GM21528 (cell line): ENCODE results near the gene PTPRJ.

Experiments
- ATAC-seq: cut with Tn5 transposase; IDR thresholded peaks from one replicate; pipeline ENCODE4 v1.9.1; 2021; ENCODE audit warnings: mild to moderate bottlenecking, moderate library complexity; ENCODE audit not compliant: unreplicated experiment, low FRiP score

PTPRJ gene

DNA sequence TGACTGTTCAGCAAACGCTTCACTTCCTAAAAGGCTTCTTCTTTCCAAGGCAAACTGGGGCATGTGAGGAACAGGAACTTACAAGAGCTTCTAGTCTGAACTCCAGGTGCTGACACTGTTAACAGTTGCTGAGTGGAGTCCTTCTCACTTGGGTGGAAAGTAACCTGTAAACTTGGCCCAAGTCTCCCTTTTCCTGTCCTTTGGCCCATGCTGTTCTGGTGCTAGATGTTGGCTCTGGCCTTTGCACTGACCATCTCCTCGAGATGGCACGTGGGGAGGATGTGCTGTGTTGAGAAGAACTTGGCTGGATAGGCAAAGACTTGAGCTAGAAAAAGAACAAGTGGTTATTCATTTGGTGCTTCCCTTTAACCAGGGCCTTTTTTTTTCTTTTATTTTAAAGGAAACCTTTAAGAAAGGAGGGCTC is 53.6 kb downstream of the PTPRJ start:
- no peak for ATAC-seq

DNA sequence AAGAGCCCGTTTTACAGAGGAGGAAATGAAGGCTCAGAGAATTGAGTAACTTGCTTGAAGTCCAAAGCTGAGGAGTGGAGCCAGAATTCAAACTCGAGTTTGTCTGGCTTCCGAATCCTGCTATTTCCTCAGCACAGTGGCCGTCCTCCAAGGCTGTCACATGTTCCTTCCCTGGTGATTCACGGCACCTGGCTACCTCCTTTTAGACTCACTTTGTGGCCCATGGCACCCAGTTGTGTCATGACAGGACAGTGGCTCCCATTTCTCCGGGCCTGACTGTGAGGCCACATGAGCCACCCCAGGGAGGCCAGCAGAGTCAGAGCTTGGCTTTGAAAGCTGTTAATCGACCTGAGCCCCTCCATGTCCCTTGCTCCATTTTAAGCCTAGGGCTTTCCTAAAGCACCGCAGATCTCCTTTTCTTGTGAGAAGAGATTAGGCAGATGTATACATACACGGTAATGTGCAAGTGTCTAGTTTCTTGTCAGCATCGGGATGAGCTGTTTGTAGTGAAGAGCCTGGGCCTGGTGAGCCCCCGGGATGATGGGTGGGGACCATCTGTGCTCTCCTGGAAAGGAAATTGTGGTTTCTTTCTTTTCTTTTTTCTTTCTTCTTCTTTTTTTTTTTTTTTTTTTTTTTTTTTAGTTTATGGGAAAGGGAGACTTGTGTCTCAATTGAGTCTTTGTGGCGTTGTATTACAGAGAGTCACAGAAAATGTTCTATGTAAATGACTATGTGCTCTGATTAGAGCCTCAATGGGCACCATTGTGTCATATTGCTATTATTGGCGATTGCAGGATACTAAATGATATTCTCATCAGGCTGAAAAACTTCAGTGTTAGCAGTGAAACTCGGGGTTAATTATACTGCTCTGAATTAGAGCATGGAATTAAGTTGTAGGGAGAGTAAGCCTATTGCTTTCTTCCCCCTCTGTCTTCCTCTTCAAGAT is 54.8 kb downstream of the PTPRJ start:
- ATAC-seq, result no peak

DNA sequence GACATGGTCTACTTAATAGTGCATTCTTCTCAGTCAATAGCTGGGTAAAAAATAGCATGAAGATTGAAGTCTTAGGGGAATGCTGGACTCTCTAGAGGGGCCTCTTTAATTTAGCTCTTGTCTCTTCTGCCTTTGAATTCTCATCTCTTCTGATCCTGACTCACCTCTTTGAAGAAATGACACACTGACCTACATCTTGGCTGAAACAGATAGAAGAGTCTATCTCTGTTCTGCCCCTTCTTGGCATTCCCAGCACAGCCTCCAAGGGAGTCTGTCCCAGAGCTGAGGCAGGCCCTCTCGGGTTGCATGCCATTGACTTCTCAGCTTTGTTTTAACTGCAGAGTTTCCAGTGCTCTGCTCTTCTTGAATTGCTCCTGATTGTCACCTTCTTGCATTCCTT is 55.7 kb downstream of the PTPRJ start:
- ATAC-seq, result no peak

DNA sequence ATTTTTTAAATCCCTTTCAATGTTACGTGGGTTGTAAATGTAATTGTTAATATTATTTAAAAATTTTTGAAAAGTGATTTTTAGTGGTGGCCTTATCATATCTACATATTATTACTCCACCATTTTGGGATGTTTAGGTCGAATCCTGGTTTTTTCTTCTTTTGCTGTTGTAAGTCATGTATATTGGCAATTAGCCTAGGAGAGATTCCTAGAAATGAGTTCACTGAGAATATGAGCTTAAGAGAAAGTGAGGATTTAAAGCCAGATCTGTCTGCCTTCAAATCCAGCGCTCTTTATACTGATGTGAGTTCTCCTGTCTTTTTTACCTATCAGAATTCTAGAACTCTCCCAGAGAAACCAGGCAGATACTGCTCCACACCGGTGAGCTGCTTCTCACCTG is 56.1 kb downstream of the PTPRJ start:
- no peak for ATAC-seq

DNA sequence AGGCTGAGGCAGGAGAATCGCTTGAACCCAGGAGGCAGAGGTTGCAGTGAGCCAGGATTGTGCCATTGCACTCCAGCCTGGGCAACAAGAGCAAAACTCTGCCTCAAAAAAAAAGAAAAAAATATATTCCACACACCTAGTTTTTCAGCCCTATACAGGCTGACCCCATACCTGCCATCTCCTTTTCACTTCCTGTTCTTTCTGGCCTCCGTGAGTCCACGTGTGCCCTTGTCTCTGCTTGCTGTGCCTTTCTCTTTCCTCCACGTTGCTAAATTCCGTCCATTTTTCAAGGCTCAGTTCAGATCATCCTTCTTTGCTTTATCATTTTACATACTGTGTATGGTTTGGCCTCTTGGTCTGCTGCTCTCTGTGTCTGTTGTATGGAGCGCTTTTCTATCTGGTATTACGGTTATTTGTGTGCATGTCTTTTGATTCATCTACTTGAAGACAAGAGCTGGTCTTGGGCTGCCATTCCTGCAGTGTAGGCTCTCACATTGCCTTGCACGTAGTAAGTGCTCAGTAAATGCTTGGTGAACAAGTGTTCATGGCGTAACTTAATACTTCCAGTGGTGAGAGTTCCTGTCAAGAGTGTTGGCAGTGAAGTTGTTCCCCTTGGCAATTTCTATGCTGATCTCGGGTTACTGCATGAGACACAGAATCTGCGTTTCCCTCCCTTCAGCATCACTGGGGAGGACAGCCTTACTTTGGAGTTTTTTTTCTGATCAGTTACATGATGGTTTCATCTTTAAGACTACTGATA is 57.5 kb downstream of the PTPRJ start:
- no peak for ATAC-seq

DNA sequence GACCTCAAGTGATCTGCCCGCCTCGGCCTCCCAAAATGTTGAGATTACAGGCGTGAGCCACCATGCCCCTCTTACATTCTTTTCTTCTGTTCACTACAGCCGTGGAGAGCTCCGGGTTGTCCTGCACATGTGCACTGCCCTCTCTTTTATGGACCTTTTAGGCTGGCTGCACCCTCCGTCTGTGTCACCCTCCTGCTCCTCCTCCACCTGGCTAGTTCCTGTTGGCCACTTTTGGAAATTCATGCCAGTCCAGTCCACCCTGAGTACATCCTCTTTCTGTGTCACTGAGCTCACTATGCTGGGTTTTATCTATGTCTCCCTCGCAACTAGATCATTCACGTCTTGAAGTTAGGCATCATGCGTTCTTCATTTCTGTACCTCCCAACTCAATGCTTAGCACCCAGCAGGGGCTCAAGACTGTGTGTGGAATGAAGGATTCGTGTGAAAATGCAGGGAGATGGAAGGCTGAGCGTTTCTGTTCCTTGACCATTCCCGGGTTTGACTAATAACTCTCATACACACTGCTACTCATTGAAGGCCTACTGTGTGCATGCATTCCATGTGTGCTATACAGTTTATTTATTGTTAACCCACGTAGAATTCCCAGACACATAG is 60.6 kb downstream of the PTPRJ start:
- no peak for ATAC-seq

DNA sequence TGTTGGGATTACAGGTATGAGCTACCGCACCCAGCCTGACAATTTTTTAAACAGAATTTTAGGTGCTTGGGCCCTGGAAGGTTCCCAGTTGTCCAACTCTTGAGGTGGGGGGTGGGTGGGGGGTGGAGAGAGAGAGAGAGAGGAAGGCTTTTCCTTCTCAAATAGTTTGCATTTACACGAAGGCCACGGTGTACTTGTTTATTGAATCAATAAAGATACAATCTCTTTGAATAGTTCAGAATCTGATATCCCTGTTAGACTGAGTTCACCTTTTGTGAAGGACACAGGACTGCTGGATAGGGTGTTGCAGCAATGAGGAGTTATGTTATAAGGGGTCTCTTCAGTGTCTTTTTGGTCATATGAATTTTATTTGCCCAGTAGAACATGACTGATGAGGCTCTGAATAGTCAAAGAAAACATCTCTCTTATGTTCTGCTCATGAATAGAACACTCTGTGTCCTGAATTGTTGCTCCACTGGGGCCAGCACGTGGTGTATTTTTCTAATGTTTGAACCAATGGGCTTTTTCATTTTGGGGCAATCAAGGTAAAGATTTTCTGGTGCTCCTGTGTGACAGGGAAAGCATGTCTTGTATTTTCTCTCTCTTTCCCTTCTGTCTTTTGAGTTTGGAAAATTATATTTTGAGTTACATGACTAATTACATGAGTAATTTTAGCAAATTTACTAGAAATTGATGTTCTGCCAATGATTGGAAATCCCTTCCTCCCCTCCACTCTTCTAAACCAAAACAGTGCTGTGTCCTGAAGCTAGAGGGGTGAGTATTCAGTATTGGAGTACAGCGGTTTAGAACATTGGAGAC is 61.7 kb downstream of the PTPRJ start:
- no peak for ATAC-seq

DNA sequence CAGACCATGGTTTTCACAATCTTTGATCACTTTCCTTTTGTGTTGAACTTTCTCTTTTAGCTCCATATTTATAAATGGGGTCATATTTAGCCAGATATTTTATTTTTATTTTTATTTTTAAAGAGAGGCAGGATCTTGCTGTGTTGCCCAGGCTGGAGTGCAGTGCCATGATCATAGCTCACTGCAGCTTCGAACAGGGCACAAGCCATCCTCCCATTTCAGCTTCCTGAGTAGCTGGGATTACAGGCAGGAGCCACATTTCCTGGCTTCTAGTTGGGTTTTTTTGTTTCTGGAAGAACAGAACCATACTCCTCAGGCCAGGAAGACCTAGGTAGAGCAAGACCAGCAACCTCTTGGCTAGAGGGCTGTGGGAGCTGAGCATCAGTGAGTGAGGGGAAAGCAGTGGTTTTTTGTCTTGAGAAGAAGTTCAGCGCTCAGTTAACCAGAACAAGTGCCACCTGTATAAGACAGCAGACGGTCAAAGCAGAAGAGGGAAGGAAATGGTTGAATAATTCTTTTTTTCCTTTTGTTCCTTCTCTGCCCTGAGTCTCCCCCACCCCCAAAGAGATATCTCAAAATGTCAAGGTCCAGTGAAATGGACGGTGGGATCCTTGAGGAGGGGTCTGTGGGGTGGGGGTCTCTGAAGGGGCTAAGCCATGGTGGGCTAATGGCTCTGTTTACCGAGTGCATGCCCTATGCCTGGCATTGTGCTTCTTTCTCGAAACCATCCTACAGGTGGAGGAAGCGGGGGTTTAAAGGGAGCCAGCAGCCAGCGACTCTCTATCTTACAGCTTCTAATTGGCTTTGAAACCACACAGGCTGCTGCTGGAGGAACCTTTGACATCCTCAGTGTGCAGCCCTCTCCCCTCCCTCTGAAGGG is 63.0 kb downstream of the PTPRJ start:
- no peak for ATAC-seq

DNA sequence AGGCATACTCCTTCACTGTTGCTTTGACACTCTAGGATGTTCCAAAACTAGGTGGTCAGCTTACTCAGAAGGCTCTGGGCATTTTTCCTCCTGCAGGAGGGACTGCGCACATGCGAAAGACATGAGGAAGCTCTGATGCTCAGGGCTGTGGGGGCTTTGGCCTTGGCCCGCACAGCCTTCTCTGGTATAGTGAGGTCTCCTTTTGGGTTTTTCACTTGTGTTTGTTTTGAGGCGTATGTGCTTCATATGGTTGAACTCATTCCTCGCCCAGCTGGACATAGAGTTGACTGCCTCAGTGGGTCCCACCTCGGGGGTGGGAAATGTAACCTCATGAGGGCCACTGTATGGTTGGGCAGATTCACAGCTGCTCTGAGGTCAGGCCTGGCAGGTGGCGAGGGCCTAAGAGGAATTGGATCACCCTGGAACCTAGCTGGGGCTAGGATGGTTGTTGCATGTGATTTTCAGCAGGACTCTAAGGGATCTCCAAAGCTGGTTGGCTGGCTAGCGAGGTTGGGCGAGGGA is 63.7 kb downstream of the PTPRJ start:
- no peak for ATAC-seq

DNA sequence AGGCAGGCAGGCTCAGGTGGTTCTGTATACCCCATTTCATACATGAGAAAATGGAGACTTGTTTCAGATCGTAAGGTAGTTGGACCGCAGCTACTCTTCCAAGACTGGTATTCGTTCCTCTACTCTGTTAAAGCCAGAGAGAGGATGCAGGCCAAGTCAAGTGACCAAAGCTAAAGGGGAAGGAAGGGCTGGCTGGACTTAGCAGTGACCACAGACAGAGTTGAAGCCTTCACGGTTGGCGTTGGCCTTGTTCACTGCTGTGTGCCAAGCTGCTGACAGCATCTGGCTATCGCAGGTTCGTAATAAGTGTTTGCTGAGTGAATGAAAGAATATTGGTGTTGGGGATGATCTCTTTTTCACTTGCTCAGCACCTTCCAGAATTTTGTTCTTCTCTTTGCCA is 64.2 kb downstream of the PTPRJ start:
- no peak for ATAC-seq

DNA sequence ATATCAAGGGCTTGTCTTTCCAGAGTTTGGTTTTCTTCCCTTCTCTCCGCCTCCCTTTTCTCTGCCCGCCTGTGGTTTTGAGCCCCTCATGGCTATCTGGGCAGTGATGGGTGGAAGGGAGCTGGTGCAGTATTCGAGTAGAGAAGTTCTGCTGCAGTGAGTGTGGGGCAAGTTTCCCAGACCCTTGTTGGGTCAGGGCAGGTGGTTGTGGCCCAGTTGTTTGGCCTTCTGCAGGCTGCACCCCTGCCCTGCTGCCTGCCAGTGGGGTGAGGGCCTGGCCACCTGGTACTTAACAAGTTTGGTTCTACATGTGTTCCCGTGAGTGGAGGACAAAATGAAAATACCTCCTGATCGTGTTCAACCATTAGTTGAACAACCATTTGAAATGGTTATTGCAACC is 65.2 kb downstream of the PTPRJ start:
- ATAC-seq, result no peak

DNA sequence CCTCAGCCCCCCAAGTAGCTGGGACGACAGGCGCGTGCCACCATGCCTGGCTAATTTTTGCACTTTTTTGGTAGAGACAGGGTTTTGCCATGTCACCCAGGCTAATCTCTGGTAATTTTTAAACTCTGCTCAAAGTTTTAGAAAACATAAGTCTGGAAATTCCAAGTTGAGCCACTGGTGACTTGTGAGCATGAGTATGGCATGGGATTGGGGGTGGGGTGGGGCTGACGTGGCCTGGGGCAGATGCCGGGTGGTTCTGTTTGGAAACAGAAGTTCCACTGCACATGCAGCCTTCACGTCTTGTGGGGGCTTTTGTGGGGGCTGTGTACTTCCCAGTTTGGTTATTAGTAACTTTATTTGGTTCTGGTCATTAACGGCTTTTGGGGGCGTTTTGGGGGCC is 67.3 kb downstream of the PTPRJ start:
- ATAC-seq, result no peak

DNA sequence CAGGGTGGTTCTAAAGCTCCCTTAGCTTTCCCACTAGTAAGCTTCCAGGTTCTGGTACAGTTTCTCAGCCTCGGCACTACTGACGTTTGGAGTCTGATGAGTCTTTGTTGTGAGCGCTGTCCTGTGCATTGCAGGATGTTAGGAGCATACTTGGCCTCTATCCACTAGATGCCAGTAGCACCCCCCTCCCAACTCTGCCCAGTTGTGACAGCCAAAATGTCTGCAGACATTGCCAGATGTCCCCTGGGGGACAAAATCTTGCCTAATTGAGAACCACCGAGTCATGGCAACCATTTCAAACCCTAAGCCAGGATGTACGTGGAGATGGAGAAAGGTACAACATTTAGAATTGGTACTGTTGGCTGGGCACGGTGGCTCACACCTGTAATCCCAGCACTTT is 68.7 kb downstream of the PTPRJ start:
- ATAC-seq, result no peak

DNA sequence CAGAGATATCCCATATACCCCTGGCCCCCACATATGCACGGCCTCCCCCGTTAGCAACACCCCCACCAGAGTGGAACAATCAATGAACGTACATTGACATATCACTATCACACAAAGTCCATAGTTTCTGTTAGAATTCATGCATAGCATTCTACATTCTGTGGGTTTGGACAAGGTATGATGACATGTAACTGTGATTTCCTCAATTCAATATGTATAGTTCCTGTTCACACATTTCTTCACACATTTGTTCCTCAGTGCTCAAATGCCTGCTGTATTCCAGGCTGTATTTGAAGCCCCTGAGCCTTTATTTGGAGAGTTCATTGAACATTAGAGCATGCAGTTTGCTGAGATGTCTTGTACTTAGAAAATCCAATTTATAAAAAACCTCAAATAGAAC is 69.9 kb downstream of the PTPRJ start:
- no peak for ATAC-seq

DNA sequence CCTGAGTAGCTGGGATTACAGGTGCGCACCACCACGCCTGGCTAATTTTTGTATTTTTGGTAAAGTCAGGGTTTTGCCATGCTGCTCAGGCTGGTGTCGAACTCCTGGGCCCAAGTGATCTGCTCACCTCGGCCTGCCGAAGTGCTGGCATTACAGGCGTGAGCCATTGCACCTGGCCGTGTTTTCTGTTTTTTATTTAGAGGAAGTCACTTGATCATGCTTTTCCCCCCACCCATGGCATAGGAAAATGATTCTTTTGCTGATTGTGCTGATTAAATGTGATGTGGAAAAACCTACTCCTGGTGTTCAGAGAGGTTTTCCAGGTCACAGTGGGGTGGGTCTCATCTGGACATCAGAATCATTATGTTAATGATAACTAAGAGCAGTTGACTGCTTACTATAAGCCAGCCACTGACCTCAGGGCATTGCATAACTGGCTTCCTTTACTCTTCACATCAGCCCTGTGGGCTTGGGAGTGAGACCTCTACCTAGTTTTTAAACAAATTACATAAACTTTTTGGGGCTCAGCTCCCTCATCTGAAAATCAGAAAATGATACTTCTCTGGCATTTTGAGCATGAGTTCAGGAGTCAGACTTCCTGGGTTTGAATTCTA is 71.0 kb downstream of the PTPRJ start:
- no peak for ATAC-seq

DNA sequence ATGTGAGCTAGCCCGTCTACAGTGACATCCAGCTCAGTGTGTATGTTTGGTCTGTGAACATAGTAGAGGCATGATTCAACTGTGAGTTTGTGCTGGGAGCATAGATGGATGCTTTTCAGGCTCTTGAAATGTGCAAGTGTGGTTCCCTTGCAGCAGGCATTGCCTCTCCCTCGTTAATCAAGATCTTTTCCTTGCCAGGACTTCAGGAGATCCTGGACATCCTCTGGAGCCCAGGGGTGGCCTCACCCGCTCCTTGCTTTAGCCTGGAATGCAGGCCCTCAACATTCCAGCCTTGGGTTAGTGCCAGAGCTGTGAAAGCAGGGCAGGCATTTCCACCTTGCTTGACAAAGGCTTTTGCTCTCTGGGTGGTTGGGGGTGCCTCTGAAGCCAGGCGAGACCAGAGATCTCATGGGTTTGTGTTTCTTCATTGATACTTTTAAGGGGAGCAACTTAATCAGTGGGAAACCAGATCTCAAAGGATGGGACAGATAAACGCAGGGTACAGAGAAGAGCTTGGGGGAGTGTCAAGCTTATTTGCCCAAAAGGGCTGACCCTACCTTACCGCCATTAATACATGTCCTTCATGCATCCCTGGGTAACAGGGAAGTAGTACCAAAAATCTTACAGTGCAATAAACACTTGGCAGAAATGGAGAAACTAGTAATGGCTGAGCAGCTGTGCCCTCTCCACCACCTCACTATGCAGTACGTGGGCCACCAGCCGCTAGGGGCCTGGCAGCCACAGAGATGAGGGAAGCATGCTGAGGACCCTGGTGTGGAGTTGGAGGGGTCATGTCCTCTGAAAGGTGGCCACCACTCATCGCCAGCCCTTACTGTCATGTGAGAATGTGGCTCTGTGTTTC is 72.1 kb downstream of the PTPRJ start:
- ATAC-seq, result no peak

DNA sequence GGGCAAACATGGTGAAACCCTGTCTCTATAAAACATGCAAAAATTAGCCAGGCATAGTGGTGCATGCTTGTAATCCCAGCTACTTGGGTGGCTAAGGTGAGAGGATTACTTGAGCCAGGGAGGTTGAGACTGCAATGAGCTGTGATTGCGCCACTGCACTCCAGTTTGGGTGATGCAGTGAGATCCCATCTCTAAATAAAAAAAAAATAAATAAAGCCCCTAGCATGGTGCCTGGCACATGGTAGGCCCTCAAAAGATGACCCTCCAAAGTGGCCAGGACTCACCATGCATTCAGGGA is 74.6 kb downstream of the PTPRJ start:
- no peak for ATAC-seq
